GM12878 (cell line): Measurements from ENCODE around the gene ZNF526. TPM values are rescaled to one million over a fixed set of nuclear protein-coding genes. Genes with fewer than 3 reads are reported as not detected.

Source experiments
- BACH1 ChIP-seq: fragments of 450-650 bp; IDR thresholded peaks from 2 replicates; pipeline ENCODE4 v1.6.1; 2017; ENCODE audit warnings: mild to moderate bottlenecking, borderline replicate concordance
- CHD2 ChIP-seq: IDR thresholded peaks from 2 replicates; pipeline ENCODE4 v1.6.1; 2011; ENCODE audit warnings: low read depth, low read length, improper control_type of control experiment, borderline replicate concordance
- CREB1 ChIP-seq: IDR thresholded peaks from 2 replicates; pipeline ENCODE4 v1.6.1; 2012; ENCODE audit warnings: low read depth, mild to moderate bottlenecking, inconsistent platforms
- ESRRA ChIP-seq: IDR thresholded peaks from 2 replicates; pipeline ENCODE4 v1.6.1; 2012; ENCODE audit warnings: mild to moderate bottlenecking, low read length, improper control_type of control experiment
- HCFC1 ChIP-seq: fragments of 150-350 bp; IDR thresholded peaks from 2 replicates; pipeline ENCODE4 v1.6.1; 2014; ENCODE audit warnings: low read length
- HDGF ChIP-seq: fragments of 450-650 bp; IDR thresholded peaks from 2 replicates; pipeline ENCODE4 v1.6.1; 2016; ENCODE audit warnings: antibody characterized with exemption
- IKZF2 ChIP-seq, 2 experiments: fragments of 450-650 bp; IDR thresholded peaks; 2 replicates each; pipeline ENCODE4 v1.6.1; 2017; ENCODE audit warnings: mild to moderate bottlenecking in 2 of 2, moderate library complexity in 2 of 2
- IRF4 ChIP-seq: IDR thresholded peaks from 2 replicates; pipeline ENCODE4 v1.6.1; 2011; ENCODE audit warnings: low read depth, low read length
- LARP7 ChIP-seq: fragments of 450-650 bp; IDR thresholded peaks from 2 replicates; pipeline ENCODE4 v1.6.1; 2017; ENCODE audit warnings: mild to moderate bottlenecking
- MTA2 ChIP-seq: fragments of 450-650 bp; IDR thresholded peaks from 2 replicates; pipeline ENCODE4 v1.6.1; 2016; ENCODE audit warnings: low read depth, mild to moderate bottlenecking, moderate library complexity
- NBN ChIP-seq: fragments of 450-650 bp; IDR thresholded peaks from 2 replicates; pipeline ENCODE4 v1.6.1; 2016
- NR2F1 ChIP-seq: fragments of 450-650 bp; conservative IDR thresholded peaks from 2 replicates; pipeline ENCODE4 v1.6.1; 2017; ENCODE audit warnings: mild to moderate bottlenecking
- POLR2AphosphoS2 ChIP-seq: IDR thresholded peaks from 2 replicates; pipeline ENCODE4 v1.6.1; 2011; ENCODE audit warnings: low read depth, mild to moderate bottlenecking, low read length, improper control_type of control experiment, moderate library complexity
- SMAD1 ChIP-seq: fragments of 450-650 bp; IDR thresholded peaks from 2 replicates; pipeline ENCODE4 v1.6.1; 2018; ENCODE audit warnings: mild to moderate bottlenecking, low read depth; ENCODE audit not compliant: partially characterized antibody
- SMARCA5 ChIP-seq: fragments of 450-650 bp; IDR thresholded peaks from 2 replicates; pipeline ENCODE4 v1.6.1; 2017; ENCODE audit warnings: mild to moderate bottlenecking
- TARDBP ChIP-seq: IDR thresholded peaks from 2 replicates; pipeline ENCODE4 v1.6.1; 2016; ENCODE audit warnings: borderline replicate concordance
- WRNIP1 ChIP-seq: IDR thresholded peaks from 2 replicates; pipeline ENCODE4 v1.6.1; 2011; ENCODE audit warnings: low read depth, low read length, improper control_type of control experiment, borderline replicate concordance
- ZNF24 ChIP-seq: fragments of 450-650 bp; IDR thresholded peaks from 2 replicates; pipeline ENCODE4 v1.6.1; 2017; ENCODE audit warnings: antibody characterized with exemption, mild to moderate bottlenecking
- polyA plus RNA-seq, 11 experiments: library from polyadenylated mRNA; depleted of rRNA in 4 of 11; unstranded in 6 of 11; stranded (reverse) in 5 of 11; fragments of >200 nt; fragmentation: Nextera tagmentation in 4 of 11; fragmentation: Illumina TruSeq in 1 of 11; extraction: Ambion mirVana in 4 of 11; extraction: Trizol in 1 of 11; gene quantifications; 1 replicate in 1 of 11; 2 replicates in 10 of 11; pipeline versions ENCODE4 v1.2.1 to v1.2.3, GENCODE V29; 2011 to 2016; ENCODE audit warnings: inconsistent platforms in 2 of 11, missing spikeins in 2 of 11, low read depth in 1 of 11
- total RNA-seq, 4 experiments: library from RNA; depleted of rRNA in 3 of 4; stranded (reverse); fragments of >200 nt in 3 of 4; fragmentation: Illumina TruSeq in 1 of 4; extraction: Trizol in 1 of 4; gene quantifications; 2 replicates each; pipeline versions ENCODE4 v1.2.1 to v1.2.3, GENCODE V29; 2013 to 2021
- TF ChIP-seq, protein P1 (sequence below): fragments of 450-650 bp; IDR thresholded peaks from 2 replicates; pipeline ENCODE4 v1.6.1; 2017; ENCODE audit warnings: mild to moderate bottlenecking, moderate library complexity
- TF ChIP-seq, protein P2 (sequence below): fragments of 450-650 bp; IDR thresholded peaks from 2 replicates; pipeline ENCODE4 v1.6.1; 2016; ENCODE audit warnings: mild to moderate bottlenecking
- TF ChIP-seq, protein P3 (sequence below): IDR thresholded peaks from 2 replicates; pipeline ENCODE4 v1.6.1; 2012; ENCODE audit warnings: low read depth, low read length, improper control_type of control experiment
- TF ChIP-seq, protein P4 (sequence below): fragments of 450-650 bp; IDR thresholded peaks from 2 replicates; pipeline ENCODE4 v1.6.1; 2018; ENCODE audit warnings: borderline replicate concordance, mild to moderate bottlenecking; ENCODE audit not compliant: partially characterized antibody

The ZNF526 gene
- total and polyA plus RNA-seq, 10 of the 15 experiments (the other 5 are each of a cell fraction or from before 2014, with no cell fraction given): 1.8 to 18.3 (median 5.5) TPM

DNA sequence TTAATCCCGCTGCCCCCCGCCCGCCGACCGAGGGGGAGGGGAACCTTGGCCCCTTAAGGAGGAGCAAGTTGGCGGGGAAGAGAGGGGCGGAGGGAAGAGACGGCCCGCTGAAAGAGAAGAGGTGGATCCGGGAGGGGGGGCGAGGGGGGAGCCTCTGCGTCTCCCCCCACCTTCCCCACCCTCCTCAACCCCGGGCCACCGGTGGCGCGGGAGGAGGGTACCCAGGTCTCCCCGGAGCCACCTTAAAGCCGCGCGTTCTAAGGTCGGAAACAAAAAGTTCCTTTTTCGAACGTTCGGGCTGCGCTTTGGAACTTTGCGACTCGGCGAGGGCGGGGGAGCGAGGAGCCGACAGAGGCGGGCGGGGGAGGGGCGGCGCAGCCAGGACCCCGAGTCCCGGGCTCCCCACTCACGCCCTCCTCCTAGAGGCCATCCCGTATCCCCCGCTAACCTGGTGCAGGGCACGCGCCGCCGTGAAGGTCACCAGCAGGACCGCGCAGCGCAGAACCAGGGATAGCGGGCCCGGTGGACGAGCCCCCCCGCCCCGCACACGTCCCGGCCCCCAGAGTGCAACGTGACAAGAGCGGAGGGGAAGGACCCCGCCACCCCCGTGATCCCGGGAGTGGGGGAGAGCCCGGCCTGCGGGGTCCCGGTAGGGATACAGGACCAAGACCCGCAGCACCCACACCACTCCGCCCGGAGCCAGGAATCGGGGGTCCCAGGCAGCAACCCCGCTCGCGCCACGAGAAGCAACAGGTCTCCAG, 34.2 kb downstream of the ZNF526 start (continued):
- TF ChIP-seq, protein P1, sequence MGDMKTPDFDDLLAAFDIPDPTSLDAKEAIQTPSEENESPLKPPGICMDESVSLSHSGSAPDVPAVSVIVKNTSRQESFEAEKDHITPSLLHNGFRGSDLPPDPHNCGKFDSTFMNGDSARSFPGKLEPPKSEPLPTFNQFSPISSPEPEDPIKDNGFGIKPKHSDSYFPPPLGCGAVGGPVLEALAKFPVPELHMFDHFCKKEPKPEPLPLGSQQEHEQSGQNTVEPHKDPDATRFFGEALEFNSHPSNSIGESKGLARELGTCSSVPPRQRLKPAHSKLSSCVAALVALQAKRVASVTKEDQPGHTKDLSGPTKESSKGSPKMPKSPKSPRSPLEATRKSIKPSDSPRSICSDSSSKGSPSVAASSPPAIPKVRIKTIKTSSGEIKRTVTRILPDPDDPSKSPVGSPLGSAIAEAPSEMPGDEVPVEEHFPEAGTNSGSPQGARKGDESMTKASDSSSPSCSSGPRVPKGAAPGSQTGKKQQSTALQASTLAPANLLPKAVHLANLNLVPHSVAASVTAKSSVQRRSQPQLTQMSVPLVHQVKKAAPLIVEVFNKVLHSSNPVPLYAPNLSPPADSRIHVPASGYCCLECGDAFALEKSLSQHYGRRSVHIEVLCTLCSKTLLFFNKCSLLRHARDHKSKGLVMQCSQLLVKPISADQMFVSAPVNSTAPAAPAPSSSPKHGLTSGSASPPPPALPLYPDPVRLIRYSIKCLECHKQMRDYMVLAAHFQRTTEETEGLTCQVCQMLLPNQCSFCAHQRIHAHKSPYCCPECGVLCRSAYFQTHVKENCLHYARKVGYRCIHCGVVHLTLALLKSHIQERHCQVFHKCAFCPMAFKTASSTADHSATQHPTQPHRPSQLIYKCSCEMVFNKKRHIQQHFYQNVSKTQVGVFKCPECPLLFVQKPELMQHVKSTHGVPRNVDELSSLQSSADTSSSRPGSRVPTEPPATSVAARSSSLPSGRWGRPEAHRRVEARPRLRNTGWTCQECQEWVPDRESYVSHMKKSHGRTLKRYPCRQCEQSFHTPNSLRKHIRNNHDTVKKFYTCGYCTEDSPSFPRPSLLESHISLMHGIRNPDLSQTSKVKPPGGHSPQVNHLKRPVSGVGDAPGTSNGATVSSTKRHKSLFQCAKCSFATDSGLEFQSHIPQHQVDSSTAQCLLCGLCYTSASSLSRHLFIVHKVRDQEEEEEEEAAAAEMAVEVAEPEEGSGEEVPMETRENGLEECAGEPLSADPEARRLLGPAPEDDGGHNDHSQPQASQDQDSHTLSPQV: no peak
- TF ChIP-seq CHD2: 0 out of 2 replicates have a peak, but pooled peaks have one; percentile 41
- TF ChIP-seq ZNF24: no peak
- 0 out of 2 replicates have a peak, but pooled peaks have one; percentile 36 for TF ChIP-seq CREB1
- no peak for TF ChIP-seq IRF4
- no peak for TF ChIP-seq ESRRA
- peak in 1 of 2 experiments; percentile 12; a peak in 1 of 4 replicates for TF ChIP-seq IKZF2 (IDR thresholded peaks at IDR 0.05)
- TF ChIP-seq, protein P2, sequence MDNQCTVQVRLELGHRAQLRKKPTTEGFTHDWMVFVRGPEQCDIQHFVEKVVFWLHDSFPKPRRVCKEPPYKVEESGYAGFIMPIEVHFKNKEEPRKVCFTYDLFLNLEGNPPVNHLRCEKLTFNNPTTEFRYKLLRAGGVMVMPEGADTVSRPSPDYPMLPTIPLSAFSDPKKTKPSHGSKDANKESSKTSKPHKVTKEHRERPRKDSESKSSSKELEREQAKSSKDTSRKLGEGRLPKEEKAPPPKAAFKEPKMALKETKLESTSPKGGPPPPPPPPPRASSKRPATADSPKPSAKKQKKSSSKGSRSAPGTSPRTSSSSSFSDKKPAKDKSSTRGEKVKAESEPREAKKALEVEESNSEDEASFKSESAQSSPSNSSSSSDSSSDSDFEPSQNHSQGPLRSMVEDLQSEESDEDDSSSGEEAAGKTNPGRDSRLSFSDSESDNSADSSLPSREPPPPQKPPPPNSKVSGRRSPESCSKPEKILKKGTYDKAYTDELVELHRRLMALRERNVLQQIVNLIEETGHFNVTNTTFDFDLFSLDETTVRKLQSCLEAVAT: 0 out of 2 replicates have a peak, but pooled peaks have one; percentile 28
- TF ChIP-seq HDGF: peak; percentile 81; the same call in 1 of the 2 replicates
- TF ChIP-seq, protein P3, sequence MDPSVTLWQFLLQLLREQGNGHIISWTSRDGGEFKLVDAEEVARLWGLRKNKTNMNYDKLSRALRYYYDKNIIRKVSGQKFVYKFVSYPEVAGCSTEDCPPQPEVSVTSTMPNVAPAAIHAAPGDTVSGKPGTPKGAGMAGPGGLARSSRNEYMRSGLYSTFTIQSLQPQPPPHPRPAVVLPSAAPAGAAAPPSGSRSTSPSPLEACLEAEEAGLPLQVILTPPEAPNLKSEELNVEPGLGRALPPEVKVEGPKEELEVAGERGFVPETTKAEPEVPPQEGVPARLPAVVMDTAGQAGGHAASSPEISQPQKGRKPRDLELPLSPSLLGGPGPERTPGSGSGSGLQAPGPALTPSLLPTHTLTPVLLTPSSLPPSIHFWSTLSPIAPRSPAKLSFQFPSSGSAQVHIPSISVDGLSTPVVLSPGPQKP: no peak
- peak; percentile 100 for TF ChIP-seq WRNIP1
- 0 out of 2 replicates have a peak, but pooled peaks have one; percentile 44 for TF ChIP-seq POLR2AphosphoS2
- TF ChIP-seq SMARCA5: no peak
- TF ChIP-seq, protein P4, sequence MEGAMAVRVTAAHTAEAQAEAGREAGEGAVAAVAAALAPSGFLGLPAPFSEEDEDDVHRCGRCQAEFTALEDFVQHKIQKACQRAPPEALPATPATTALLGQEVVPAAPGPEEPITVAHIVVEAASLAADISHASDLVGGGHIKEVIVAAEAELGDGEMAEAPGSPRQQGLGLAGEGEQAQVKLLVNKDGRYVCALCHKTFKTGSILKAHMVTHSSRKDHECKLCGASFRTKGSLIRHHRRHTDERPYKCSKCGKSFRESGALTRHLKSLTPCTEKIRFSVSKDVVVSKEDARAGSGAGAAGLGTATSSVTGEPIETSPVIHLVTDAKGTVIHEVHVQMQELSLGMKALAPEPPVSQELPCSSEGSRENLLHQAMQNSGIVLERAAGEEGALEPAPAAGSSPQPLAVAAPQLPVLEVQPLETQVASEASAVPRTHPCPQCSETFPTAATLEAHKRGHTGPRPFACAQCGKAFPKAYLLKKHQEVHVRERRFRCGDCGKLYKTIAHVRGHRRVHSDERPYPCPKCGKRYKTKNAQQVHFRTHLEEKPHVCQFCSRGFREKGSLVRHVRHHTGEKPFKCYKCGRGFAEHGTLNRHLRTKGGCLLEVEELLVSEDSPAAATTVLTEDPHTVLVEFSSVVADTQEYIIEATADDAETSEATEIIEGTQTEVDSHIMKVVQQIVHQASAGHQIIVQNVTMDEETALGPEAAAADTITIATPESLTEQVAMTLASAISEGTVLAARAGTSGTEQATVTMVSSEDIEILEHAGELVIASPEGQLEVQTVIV: peak; percentile 85
- no peak for TF ChIP-seq LARP7
- TF ChIP-seq BACH1: 0 out of 2 replicates have a peak, but pooled peaks have one; percentile 10
- TF ChIP-seq MTA2: 0 out of 2 replicates have a peak, but pooled peaks have one; percentile 8
- peak; percentile 28; the same call in 1 of the 2 replicates for TF ChIP-seq HCFC1
- TF ChIP-seq TARDBP: no peak
- TF ChIP-seq NR2F1: 0 out of 2 replicates have a peak, but pooled peaks have one; percentile 16
- TF ChIP-seq NBN: peak; percentile 62
- no peak for TF ChIP-seq SMAD1
